Body of pancreas (tissue), 4 donors: ENCODE results near the gene GRIFIN.

Experiments
- CTCF ChIP-seq, 7 experiments: fragments of 450-650 bp in 4 of 7; fragments of 200-600 bp in 3 of 7; sonication (generic) in 3 of 7; IDR thresholded peaks; one replicate each; pipeline ENCODE4 v1.5.1; 2016 to 2019; ENCODE audit warnings: antibody characterized with exemption in 7 of 7
- POLR2A ChIP-seq, 3 donors: fragments of 450-650 bp; IDR thresholded peaks; one replicate each; pipeline ENCODE4 v1.6.1; 2016; ENCODE audit warnings: antibody characterized with exemption in 3 of 3, mild to moderate bottlenecking in 2 of 3

GRCh38 chr7:2474224-2474623 is 2.0 kb downstream of the GRIFIN start:
- TF ChIP-seq CTCF (IDR thresholded peaks at IDR 0.05): no peak
- no peak for TF ChIP-seq POLR2A (IDR thresholded peaks at IDR 0.05)
